ENCODE measurements around the gene ANKRD13C. TPM values are rescaled to one million over a fixed set of nuclear protein-coding genes. Genes with fewer than 3 reads are reported as not detected.
A peak's percentile ranks its signal among the peaks of the same experiment; 100 is the strongest.

The ANKRD13C gene
- total RNA-seq, 6 experiments from 2014 or later = 16.1 to 19.8 (median 19.1) TPM

GRCh38 chr1:70364439-70364838 is 9.9 kb upstream of the ANKRD13C start:
- no peak for TF ChIP-seq CTCF (IDR thresholded peaks at IDR 0.05)
- H3K27me3 Mint-ChIP-seq (ENCODE audit: insufficient read depth) = peaks cover 3% of the 10 kb centered on the region; the same call in 1 of the 2 replicates
- H3K4me1 Mint-ChIP-seq (ENCODE audit: low read depth) = peaks cover 26% of the 10 kb centered on the region
- DNase-seq = no peak
- no peak overlapping the region for H3K27ac Mint-ChIP-seq
- no peak overlapping the region for H3K4me3 Mint-ChIP-seq
- no peaks in the 10 kb centered on the region for H3K36me3 Mint-ChIP-seq (ENCODE audit: low read depth)
- no peaks in the 10 kb centered on the region for H3K9me3 Mint-ChIP-seq

GRCh38 chr1:70361727-70362398 is 7.3 kb upstream of the ANKRD13C start:
- peak overlapping the region; percentile 21; the same call in 1 of the 2 replicates for H3K4me3 Mint-ChIP-seq
- H3K4me1 Mint-ChIP-seq (ENCODE audit: low read depth) = peaks cover 26% of the 10 kb centered on the region
- no peaks in the 10 kb centered on the region for H3K27me3 Mint-ChIP-seq (ENCODE audit: insufficient read depth)
- DNase-seq = peak; percentile 50
- no peaks in the 10 kb centered on the region for H3K9me3 Mint-ChIP-seq
- no peaks in the 10 kb centered on the region for H3K36me3 Mint-ChIP-seq (ENCODE audit: low read depth)
- no peak for TF ChIP-seq CTCF (IDR thresholded peaks at IDR 0.05)
- peak overlapping the region; percentile 58 for H3K27ac Mint-ChIP-seq

- Mint-ChIP-seq H3K9me3 (peaks cover 4% of the 10 kb centered on the region; the same call in 1 of the 2 replicates), H3K4me1 (ENCODE audit: low read depth) (peaks cover 35% of the 10 kb centered on the region), H3K4me3 (no peak overlapping the region), H3K27ac (no peak overlapping the region), H3K27me3 (ENCODE audit: insufficient read depth) (peaks cover 2% of the 10 kb centered on the region; the same call in 1 of the 2 replicates), H3K36me3 (ENCODE audit: low read depth) (peaks cover 6% of the 10 kb centered on the region)
- TF ChIP-seq CTCF (IDR thresholded peaks at IDR 0.05) = no peak
- no peak for DNase-seq
These were observed 5.8 kb upstream of the ANKRD13C start for GRCh38 chr1:70360321-70360720.

GRCh38 chr1:70358921-70359564 is 4.5 kb upstream of the ANKRD13C start:
- peaks cover 42% of the 10 kb centered on the region for H3K4me1 Mint-ChIP-seq (ENCODE audit: low read depth)
- no peak overlapping the region for H3K27ac Mint-ChIP-seq
- peaks cover 9% of the 10 kb centered on the region for H3K9me3 Mint-ChIP-seq
- peaks cover 2% of the 10 kb centered on the region; the same call in 1 of the 2 replicates for H3K27me3 Mint-ChIP-seq (ENCODE audit: insufficient read depth)
- H3K4me3 Mint-ChIP-seq = no peak overlapping the region
- H3K36me3 Mint-ChIP-seq (ENCODE audit: low read depth) = peaks cover 12% of the 10 kb centered on the region
- TF ChIP-seq CTCF (IDR thresholded peaks at IDR 0.05) = no peak
- peak; percentile 56 for DNase-seq

GRCh38 chr1:70355920-70356319 is 1.4 kb upstream of the ANKRD13C start:
- H3K4me1 Mint-ChIP-seq (ENCODE audit: low read depth) = peaks cover 29% of the 10 kb centered on the region
- H3K36me3 Mint-ChIP-seq (ENCODE audit: low read depth) = peaks cover 26% of the 10 kb centered on the region
- H3K27me3 Mint-ChIP-seq (ENCODE audit: insufficient read depth) = peaks cover 2% of the 10 kb centered on the region; the same call in 1 of the 2 replicates
- no peak for TF ChIP-seq CTCF (IDR thresholded peaks at IDR 0.05)
- peak overlapping the region; percentile 38; the same call in 1 of the 2 replicates for H3K27ac Mint-ChIP-seq
- no peak for DNase-seq
- H3K4me3 Mint-ChIP-seq = peak overlapping the region; percentile 95
- peaks cover 9% of the 10 kb centered on the region for H3K9me3 Mint-ChIP-seq

Measured in HFFc6 (cell line).